ENCODE measurements around the gene CADM4.
A peak's percentile ranks its signal among the peaks of the same experiment; 100 is the strongest.
"Not testable (repeated sequence)": the region's sequence is repeated elsewhere in the genome, so short reads cannot be mapped to it uniquely, and the experiment has no call there.

Gene CADM4

DNA sequence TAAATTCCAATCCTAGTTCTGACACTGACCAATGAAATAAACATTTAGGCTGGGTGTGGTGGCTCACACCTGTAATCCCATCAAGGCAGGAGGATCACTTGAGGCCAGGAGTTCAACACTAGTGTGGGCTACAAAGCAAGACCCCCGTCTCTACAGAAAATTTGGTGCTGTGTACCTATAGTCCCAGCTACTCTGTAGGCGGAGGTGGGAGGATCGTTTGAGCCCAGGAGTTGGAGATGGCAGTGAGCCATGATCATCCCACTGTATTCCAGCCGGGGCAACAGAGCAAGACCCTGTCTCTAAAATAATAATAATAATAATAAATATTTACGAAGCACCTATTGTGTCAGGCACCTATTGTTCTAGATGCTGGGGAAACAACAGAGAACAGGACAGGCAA lies 50.4 kb downstream of the CADM4 start:
- Histone ChIP-seq H3K36me3 (ENCODE audit: control insufficient read depth in 1 of 2, insufficient read depth in 2 of 2, low read length in 2 of 2) (peaks cover 36 to 58% of the 10 kb centered on the region in 2 experiments), H2AK5ac (ENCODE audit: low read length) (no peak overlapping the region), H3K27me3 (ENCODE audit: insufficient read depth, low read length) (no peaks in the 10 kb centered on the region), H3K4ac (ENCODE audit: low read depth, low read length) (no peak overlapping the region), H2BK5ac (ENCODE audit: low read depth, low read length, poor library complexity) (no peak overlapping the region), H3K4me2 (ENCODE audit: low read length) (no peak overlapping the region), H3K79me2 (ENCODE audit: control insufficient read depth, insufficient read depth, low read length, poor library complexity) (no peaks in the 10 kb centered on the region), H3K4me1 (ENCODE audit: control insufficient read depth in 1 of 2, insufficient read depth in 2 of 2, low read length in 2 of 2) (no peaks in the 10 kb centered on the region), H3K4me3 (ENCODE audit: low read depth, low read length) (no peak overlapping the region), H2BK120ac (ENCODE audit: insufficient read depth, low read length, poor library complexity) (no peak overlapping the region), H2AFZ (ENCODE audit: insufficient read depth, low read length, poor library complexity) (no peak overlapping the region), H4K91ac (ENCODE audit: low read depth, low read length) (no peak overlapping the region), H3K27ac (ENCODE audit: low read depth, low read length) (no peak overlapping the region), H3K14ac (ENCODE audit: low read length) (no peak overlapping the region), H3K79me1 (ENCODE audit: low read length) (no peaks in the 10 kb centered on the region), H3K9me3 (ENCODE audit: insufficient read depth, low read depth, low read length) (peaks cover 5% of the 10 kb centered on the region), H3K23ac (ENCODE audit: low read length) (no peak overlapping the region), H2BK12ac (ENCODE audit: low read length) (no peak overlapping the region), H3K18ac (ENCODE audit: low read length) (no peak overlapping the region), H3K9ac (ENCODE audit: low read length) (no peak overlapping the region), H4K8ac (ENCODE audit: low read depth, low read length) (no peak overlapping the region), H4K12ac (ENCODE audit: low read depth, low read length) (no peak overlapping the region)
- WGBS (ENCODE audit: extremely low coverage, insufficient coverage, insufficient read length) = no CpG with 5 or more reads among the region's 5 CpGs
- DNase-seq = no peak

DNA sequence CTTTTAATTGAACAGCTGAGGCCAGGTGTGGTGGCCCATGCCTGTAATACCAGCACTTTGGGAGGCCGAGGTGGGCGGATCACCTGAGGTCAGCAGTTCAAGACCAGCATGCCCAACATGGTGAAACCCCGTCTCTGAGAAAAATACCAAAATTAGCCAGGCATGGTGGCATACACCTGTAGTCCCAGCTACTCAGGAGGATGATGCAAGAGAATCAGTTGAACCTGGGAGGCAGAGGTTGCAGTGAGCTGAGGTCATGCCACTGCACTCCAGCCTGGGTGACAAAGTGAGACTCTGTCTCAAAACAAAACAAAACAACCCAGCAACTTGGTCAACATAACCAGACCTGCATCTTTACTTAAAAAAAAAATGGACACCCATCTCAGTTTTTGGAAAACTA lies 52.6 kb downstream of the CADM4 start:
- not testable (repeated sequence) for H3K27ac ChIP-seq (ENCODE audit: low read depth, low read length)
- no CpG with 5 or more reads among the region's 3 CpGs for WGBS (ENCODE audit: extremely low coverage, insufficient coverage, insufficient read length)

DNA sequence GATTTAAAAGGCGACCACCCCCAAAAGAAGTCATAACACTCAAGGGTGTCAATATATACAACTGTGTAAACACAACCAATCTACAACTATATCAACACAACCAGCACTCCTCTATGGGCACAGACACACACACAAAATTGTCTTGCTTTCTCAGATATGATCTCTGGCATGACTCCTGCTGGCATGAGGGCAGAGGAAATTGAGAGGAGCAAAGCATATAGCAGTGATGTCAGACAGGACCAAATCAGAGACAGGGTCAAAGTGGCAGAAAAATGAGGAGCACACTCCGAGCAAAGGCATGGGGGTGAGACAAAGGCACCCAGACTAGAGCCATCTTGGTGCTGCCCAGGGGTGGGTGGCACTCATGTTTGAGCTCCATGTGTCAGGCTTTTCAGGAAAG lies 53.3 kb downstream of the CADM4 start:
- DNase-seq = no peak
- Histone ChIP-seq H3K4me2 (ENCODE audit: low read length) (no peak overlapping the region), H3K9ac (ENCODE audit: low read length) (no peak overlapping the region), H3K27ac (ENCODE audit: low read depth, low read length) (no peak overlapping the region), H3K4me1 (ENCODE audit: control insufficient read depth in 1 of 2, insufficient read depth in 2 of 2, low read length in 2 of 2) (no peaks in the 10 kb centered on the region), H3K4ac (ENCODE audit: low read depth, low read length) (no peak overlapping the region), H4K12ac (ENCODE audit: low read depth, low read length) (no peak overlapping the region), H2BK120ac (ENCODE audit: insufficient read depth, low read length, poor library complexity) (no peak overlapping the region), H3K36me3 (ENCODE audit: control insufficient read depth in 1 of 2, insufficient read depth in 2 of 2, low read length in 2 of 2) (peaks cover 9 to 32% of the 10 kb centered on the region in 2 experiments), H4K91ac (ENCODE audit: low read depth, low read length) (no peak overlapping the region), H4K8ac (ENCODE audit: low read depth, low read length) (no peak overlapping the region), H3K18ac (ENCODE audit: low read length) (no peak overlapping the region), H2AFZ (ENCODE audit: insufficient read depth, low read length, poor library complexity) (no peak overlapping the region), H3K79me2 (ENCODE audit: control insufficient read depth, insufficient read depth, low read length, poor library complexity) (no peaks in the 10 kb centered on the region), H2AK5ac (ENCODE audit: low read length) (no peak overlapping the region), H3K23ac (ENCODE audit: low read length) (no peak overlapping the region), H3K14ac (ENCODE audit: low read length) (no peak overlapping the region), H2BK5ac (ENCODE audit: low read depth, low read length, poor library complexity) (no peak overlapping the region), H3K27me3 (ENCODE audit: insufficient read depth, low read length) (no peaks in the 10 kb centered on the region), H3K9me3 (ENCODE audit: insufficient read depth, low read depth, low read length) (peaks cover 3% of the 10 kb centered on the region), H3K79me1 (ENCODE audit: low read length) (no peaks in the 10 kb centered on the region), H2BK12ac (ENCODE audit: low read length) (no peak overlapping the region), H3K4me3 (ENCODE audit: low read depth, low read length) (no peak overlapping the region)
- WGBS (ENCODE audit: extremely low coverage, insufficient coverage, insufficient read length) = no CpG with 5 or more reads among the region's 2 CpGs

More for the DNA sequence above, 52.6 kb downstream of the CADM4 start:
- not testable (repeated sequence) for H3K4me2 ChIP-seq (ENCODE audit: low read length); H2BK120ac ChIP-seq (ENCODE audit: insufficient read depth, low read length, poor library complexity); H3K9ac ChIP-seq (ENCODE audit: low read length); H3K23ac ChIP-seq (ENCODE audit: low read length); H4K12ac ChIP-seq (ENCODE audit: low read depth, low read length); H4K8ac ChIP-seq (ENCODE audit: low read depth, low read length); H2BK5ac ChIP-seq (ENCODE audit: low read depth, low read length, poor library complexity); H2AFZ ChIP-seq (ENCODE audit: insufficient read depth, low read length, poor library complexity); H3K4me1 ChIP-seq (ENCODE audit: control insufficient read depth in 1 of 2, insufficient read depth in 2 of 2, low read length in 2 of 2); H3K18ac ChIP-seq (ENCODE audit: low read length); H3K4ac ChIP-seq (ENCODE audit: low read depth, low read length); H2AK5ac ChIP-seq (ENCODE audit: low read length); H3K14ac ChIP-seq (ENCODE audit: low read length); H4K91ac ChIP-seq (ENCODE audit: low read depth, low read length); H2BK12ac ChIP-seq (ENCODE audit: low read length); H3K4me3 ChIP-seq (ENCODE audit: low read depth, low read length); H3K9me3 ChIP-seq (ENCODE audit: insufficient read depth, low read depth, low read length); H3K79me2 ChIP-seq (ENCODE audit: control insufficient read depth, insufficient read depth, low read length, poor library complexity); H3K27me3 ChIP-seq (ENCODE audit: insufficient read depth, low read length); H3K79me1 ChIP-seq (ENCODE audit: low read length)
- DNase-seq = peak in 1 of 2 donors; percentile 8
- peaks cover 15 to 36% of the 10 kb centered on the region in 2 experiments for H3K36me3 ChIP-seq (ENCODE audit: control insufficient read depth in 1 of 2, insufficient read depth in 2 of 2, low read length in 2 of 2)

DNA sequence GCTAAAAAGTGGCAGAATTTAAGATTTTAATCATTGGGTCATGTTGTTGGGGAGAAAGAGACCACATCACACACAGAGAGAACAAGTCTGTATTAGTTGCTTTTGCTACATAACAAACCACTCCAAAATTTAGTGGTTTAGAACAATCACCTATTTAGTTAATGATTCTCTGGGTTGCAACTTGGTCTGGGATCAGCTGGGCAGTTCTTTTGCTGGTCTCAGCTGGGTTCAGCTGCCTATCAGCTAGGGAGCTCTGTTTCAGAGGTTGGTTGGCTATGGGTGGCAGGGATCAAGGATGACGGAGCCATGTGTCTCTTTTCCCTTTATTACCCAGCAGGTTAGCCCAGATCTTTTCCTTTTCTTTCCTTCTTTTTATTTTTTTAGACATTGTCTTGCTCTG lies 55.2 kb downstream of the CADM4 start:
- Histone ChIP-seq H3K36me3 (ENCODE audit: control insufficient read depth in 1 of 2, insufficient read depth in 2 of 2, low read length in 2 of 2) (peaks cover 0 to 14% of the 10 kb centered on the region in 2 experiments), H2BK5ac (ENCODE audit: low read depth, low read length, poor library complexity) (no peak overlapping the region), H4K12ac (ENCODE audit: low read depth, low read length) (no peak overlapping the region), H4K91ac (ENCODE audit: low read depth, low read length) (no peak overlapping the region), H3K14ac (ENCODE audit: low read length) (no peak overlapping the region), H2BK120ac (ENCODE audit: insufficient read depth, low read length, poor library complexity) (no peak overlapping the region), H3K4ac (ENCODE audit: low read depth, low read length) (no peak overlapping the region), H3K18ac (ENCODE audit: low read length) (no peak overlapping the region), H2AK5ac (ENCODE audit: low read length) (no peak overlapping the region), H2AFZ (ENCODE audit: insufficient read depth, low read length, poor library complexity) (no peak overlapping the region), H3K27ac (ENCODE audit: low read depth, low read length) (no peak overlapping the region), H3K4me1 (ENCODE audit: control insufficient read depth in 1 of 2, insufficient read depth in 2 of 2, low read length in 2 of 2) (peaks cover 0 to 4% of the 10 kb centered on the region in 2 experiments), H3K79me2 (ENCODE audit: control insufficient read depth, insufficient read depth, low read length, poor library complexity) (no peaks in the 10 kb centered on the region), H3K4me3 (ENCODE audit: low read depth, low read length) (no peak overlapping the region), H3K9ac (ENCODE audit: low read length) (peak overlapping the region; percentile 50), H3K79me1 (ENCODE audit: low read length) (peaks cover 3% of the 10 kb centered on the region), H4K8ac (ENCODE audit: low read depth, low read length) (no peak overlapping the region), H3K4me2 (ENCODE audit: low read length) (no peak overlapping the region), H3K9me3 (ENCODE audit: insufficient read depth, low read depth, low read length) (peaks cover 3% of the 10 kb centered on the region), H2BK12ac (ENCODE audit: low read length) (no peak overlapping the region), H3K23ac (ENCODE audit: low read length) (no peak overlapping the region), H3K27me3 (ENCODE audit: insufficient read depth, low read length) (no peaks in the 10 kb centered on the region)
- no CpG with 5 or more reads among the region's 1 CpG for WGBS (ENCODE audit: extremely low coverage, insufficient coverage, insufficient read length)
- DNase-seq = no peak

Measured in trophoblast cell (in vitro differentiated cells and primary cell).